Keratinocyte (primary cell): ENCODE measurements around the gene ZFYVE28. TPM values are rescaled to one million over a fixed set of nuclear protein-coding genes. Genes with fewer than 3 reads are reported as not detected.

Experiments
- DNase-seq: peaks from one replicate; pipeline ENCODE4 v3.0.0-alpha.2; 2011; ENCODE audit warnings: low read depth, missing footprints, low spot score
- FAIRE-seq: peaks from 2 replicates; lab custom pipeline; 2011; peaks lifted over from hg19 to GRCh38; lab: Jason Lieb, UNC
- H2AFZ ChIP-seq: 2 replicates; pipeline ENCODE4 v1.6.0; 2012; ENCODE audit warnings: low read length, control low read depth, inconsistent platforms; ENCODE audit not compliant: control insufficient read depth
- H3K27ac ChIP-seq: 2 replicates; pipeline ENCODE4 v1.5.1; 2011; ENCODE audit warnings: low read length; ENCODE audit not compliant: control insufficient read depth, insufficient read depth
- H3K27me3 ChIP-seq: 3 replicates; pipeline ENCODE4 v1.6.0; 2011; ENCODE audit warnings: low read length; ENCODE audit not compliant: control insufficient read depth, insufficient read depth; ENCODE audit errors: extremely low read depth
- H3K36me3 ChIP-seq, 2 experiments: 2 replicates in 1 of 2; 3 replicates in 1 of 2; pipeline ENCODE4 v1.5.1; 2011; ENCODE audit warnings: low read length in 2 of 2, mild to moderate bottlenecking in 1 of 2; ENCODE audit not compliant: control insufficient read depth in 2 of 2, insufficient read depth in 2 of 2; ENCODE audit errors: extremely low read depth in 1 of 2
- H3K4me1 ChIP-seq: 3 replicates; pipeline ENCODE4 v1.5.1; 2011; ENCODE audit warnings: low read length; ENCODE audit not compliant: control insufficient read depth, insufficient read depth; ENCODE audit errors: extremely low read depth
- H3K4me2 ChIP-seq: 3 replicates; pipeline ENCODE4 v1.6.0; 2011; ENCODE audit warnings: low read depth, low read length; ENCODE audit not compliant: control insufficient read depth, insufficient read depth; ENCODE audit errors: extremely low read depth
- H3K4me3 ChIP-seq, 3 experiments: fragments of 200-600 bp in 1 of 3; sonication (generic) in 1 of 3; 2 replicates in 2 of 3; 3 replicates in 1 of 3; pipeline ENCODE4 v1.5.1; 2011 to 2016; ENCODE audit warnings: low read length in 3 of 3, mild to moderate bottlenecking in 3 of 3, control low read depth in 2 of 3, inconsistent platforms in 1 of 3, low read depth in 1 of 3, mixed read lengths in 1 of 3, mixed run types in 1 of 3, moderate library complexity in 1 of 3; ENCODE audit not compliant: control insufficient read depth in 2 of 3, insufficient read depth in 2 of 3; ENCODE audit errors: extremely low read depth in 1 of 3
- H3K79me2 ChIP-seq: 2 replicates; pipeline ENCODE4 v1.6.0; 2012; ENCODE audit warnings: low read length; ENCODE audit not compliant: control insufficient read depth, insufficient read depth
- H3K9ac ChIP-seq: 3 replicates; pipeline ENCODE4 v1.6.0; 2011; ENCODE audit warnings: low read length; ENCODE audit not compliant: control insufficient read depth, insufficient read depth; ENCODE audit errors: extremely low read depth
- H3K9me1 ChIP-seq: 3 replicates; pipeline ENCODE4 v1.6.0; 2011; ENCODE audit warnings: low read length; ENCODE audit not compliant: control insufficient read depth, insufficient read depth; ENCODE audit errors: extremely low read depth
- H3K9me3 ChIP-seq: 2 replicates; pipeline ENCODE4 v1.5.1; 2012; ENCODE audit warnings: low read depth, low read length; ENCODE audit not compliant: control insufficient read depth
- H4K20me1 ChIP-seq: 3 replicates; pipeline ENCODE4 v1.6.0; 2011; ENCODE audit warnings: low read length; ENCODE audit not compliant: control insufficient read depth, insufficient read depth; ENCODE audit errors: extremely low read depth
- CTCF ChIP-seq, 3 experiments: IDR thresholded peaks in 1 of 3; conservative IDR thresholded peaks in 1 of 3; optimal IDR thresholded peaks in 1 of 3; 2 replicates in 2 of 3; 3 replicates in 1 of 3; pipeline versions ENCODE3 to v1.5.1; 2011; ENCODE audit warnings: low read length in 3 of 3, mild to moderate bottlenecking in 3 of 3, moderate library complexity in 2 of 3, control low read depth in 1 of 3, inconsistent platforms in 1 of 3; ENCODE audit not compliant: insufficient read depth in 2 of 3; ENCODE audit errors: extremely low read depth in 1 of 3
- EZH2 ChIP-seq: IDR thresholded peaks from one replicate; pipeline ENCODE4 v1.6.1; 2012; ENCODE audit warnings: inconsistent platforms, mild to moderate bottlenecking, low read length, moderate library complexity
- dilution Hi-C: fragments of 300-500 bp; cut with MboI; formaldehyde crosslinking; loops from one replicate; pipeline ENCODE4 v1.7.0; 2020; ENCODE audit warnings: low sequenced_read_pairs; ENCODE audit not compliant: extremely low pct_ligation_motif_present
- polyA plus RNA-seq, 5 experiments: library from polyadenylated mRNA; depleted of rRNA in 3 of 5; stranded (reverse) in 3 of 5; stranded (forward) in 1 of 5; unstranded in 1 of 5; fragments of >200 nt; gene quantifications; 1 replicate in 1 of 5; 2 replicates in 3 of 5; 3 replicates in 1 of 5; pipeline versions ENCODE4 v1.2.1 to v1.2.3, GENCODE V29; 2011 to 2012; ENCODE audit warnings: missing spikeins in 2 of 5, low read depth in 1 of 5, low replicate concordance in 1 of 5

ZFYVE28 gene
- polyA plus RNA-seq, 1 donor (not counting 4 experiments of a cell fraction or from before 2014, with no cell fraction given) = 0.33 TPM

- Histone ChIP-seq H3K27me3 (peaks cover 30% of the 10 kb centered on the region), H4K20me1 (no peaks in the 10 kb centered on the region), H3K79me2 (no peaks in the 10 kb centered on the region), H3K4me2 (no peak overlapping the region), H3K36me3 (no peaks in the 10 kb centered on the region), H3K27ac (no peak overlapping the region), H3K9ac (no peak overlapping the region), H3K4me3 (no peak overlapping the region), H3K4me1 (no peaks in the 10 kb centered on the region), H3K9me3 (no peaks in the 10 kb centered on the region), H3K9me1 (no peaks in the 10 kb centered on the region), H2AFZ (no peak overlapping the region)
- no peak for DNase-seq
- FAIRE-seq = no peak
- dilution Hi-C loops = no loop called here
- no peak for TF ChIP-seq EZH2
- no peak for TF ChIP-seq CTCF (optimal IDR thresholded peaks at IDR 0.05 in 1 of 3, IDR thresholded peaks at IDR 0.05 in 1 of 3, conservative IDR thresholded peaks at IDR 0.05 in 1 of 3; ENCODE audit: extremely low read depth in 1 of 3, insufficient read depth in 2 of 3, low read length in 3 of 3)
Observed at GRCh38 chr4:2459589-2460349, 41.3 kb upstream of the ZFYVE28 start.

GRCh38 chr4:2458546-2459491 is 40.4 kb upstream of the ZFYVE28 start:
- DNase-seq (no peak), FAIRE-seq (no peak)
- Histone ChIP-seq H3K9me3 (no peaks in the 10 kb centered on the region), H3K4me3 (no peak overlapping the region), H3K9ac (no peak overlapping the region), H4K20me1 (no peaks in the 10 kb centered on the region), H3K79me2 (no peaks in the 10 kb centered on the region), H3K27ac (no peak overlapping the region), H3K4me2 (no peak overlapping the region), H3K36me3 (no peaks in the 10 kb centered on the region), H3K4me1 (no peaks in the 10 kb centered on the region), H3K9me1 (no peaks in the 10 kb centered on the region), H2AFZ (no peak overlapping the region), H3K27me3 (peaks cover 30% of the 10 kb centered on the region)
- TF ChIP-seq EZH2 (no peak), CTCF (optimal IDR thresholded peaks at IDR 0.05 in 1 of 3, IDR thresholded peaks at IDR 0.05 in 1 of 3, conservative IDR thresholded peaks at IDR 0.05 in 1 of 3; ENCODE audit: extremely low read depth in 1 of 3, insufficient read depth in 2 of 3, low read length in 3 of 3) (no peak)
- dilution Hi-C loops = no loop called here
